Endodermal cell (in vitro differentiated cells): ENCODE measurements around the gene ANKRD52. TPM values are rescaled to one million over a fixed set of nuclear protein-coding genes. Genes with fewer than 3 reads are reported as not detected.

Source experiments
- DNase-seq: peaks from one replicate; pipeline ENCODE4 v3.0.0-alpha.2; 2017
- H3K27ac ChIP-seq: 2 replicates; pipeline ENCODE4 v1.5.1; 2013; ENCODE audit warnings: mild to moderate bottlenecking, low read depth, low read length, moderate library complexity
- H3K27me3 ChIP-seq: 2 replicates; pipeline ENCODE4 v1.6.1; 2013; ENCODE audit warnings: mild to moderate bottlenecking, low read length, moderate library complexity; ENCODE audit not compliant: insufficient read depth, control insufficient read depth, poor library complexity, severe bottlenecking
- H3K36me3 ChIP-seq: 2 replicates; pipeline ENCODE4 v1.7.0; 2013; ENCODE audit warnings: mild to moderate bottlenecking, low read length, moderate library complexity; ENCODE audit not compliant: control insufficient read depth, insufficient read depth
- H3K4me1 ChIP-seq: one replicate; pipeline ENCODE4 v1.7.0; 2013; ENCODE audit warnings: low read length; ENCODE audit not compliant: control insufficient read depth, insufficient read depth
- H3K4me3 ChIP-seq: 2 replicates; pipeline ENCODE4 v1.5.1; 2013; ENCODE audit warnings: mild to moderate bottlenecking, low read length, moderate library complexity
- H3K9ac ChIP-seq: 2 replicates; pipeline ENCODE4 v1.6.1; 2013; ENCODE audit warnings: mild to moderate bottlenecking, low read length, moderate library complexity; ENCODE audit not compliant: poor library complexity, severe bottlenecking; ENCODE audit errors: extremely low read depth
- H3K9me3 ChIP-seq: 2 replicates; pipeline ENCODE4 v1.6.1; 2013; ENCODE audit warnings: mild to moderate bottlenecking, low read length, moderate library complexity; ENCODE audit not compliant: control insufficient read depth
- H3K27ac Mint-ChIP-seq: 2 replicates; pipeline ENCODE4 v1.8.0; 2020; ENCODE audit warnings: mixed read lengths
- H3K27me3 Mint-ChIP-seq: 2 replicates; pipeline ENCODE4 v1.8.0; 2021; ENCODE audit warnings: mild to moderate bottlenecking, mixed read lengths; ENCODE audit not compliant: insufficient read depth
- H3K36me3 Mint-ChIP-seq: 2 replicates; pipeline ENCODE4 v1.8.0; 2020; ENCODE audit warnings: low read depth, mixed read lengths
- H3K4me1 Mint-ChIP-seq: 2 replicates; pipeline ENCODE4 v1.8.0; 2020; ENCODE audit warnings: mixed read lengths
- H3K4me3 Mint-ChIP-seq: 2 replicates; pipeline ENCODE4 v1.8.0; 2020; ENCODE audit warnings: mild to moderate bottlenecking, moderate library complexity, mixed read lengths
- H3K9me3 Mint-ChIP-seq: 2 replicates; pipeline ENCODE4 v1.8.0; 2020; ENCODE audit warnings: mild to moderate bottlenecking, mixed read lengths
- CTCF ChIP-seq: fragments of 200-600 bp; sonication (generic); conservative IDR thresholded peaks from 2 replicates; pipeline ENCODE4 v1.5.0; 2021; ENCODE audit warnings: antibody characterized with exemption, mild to moderate bottlenecking
- WGBS, 2 experiments: methylation state at CpG; one replicate each; pipeline versions ENCODE4 v1.1.5 to v1.1.7; 2013; ENCODE audit warnings: missing lambda C conversion rate in 2 of 2, mixed read lengths in 1 of 2; ENCODE audit not compliant: insufficient coverage in 1 of 2, insufficient read length in 1 of 2; 5-methylcytosine and 5-hydroxymethylcytosine counted together
- total RNA-seq, 2 donors: library from RNA; stranded (reverse); fragmentation: NEBNext Ultra II Directional in 1 of 2; extraction: Animal tissue kit (Norgen Biotek cat#: 25700) in 1 of 2; gene quantifications; 2 replicates in 1 of 2; 3 replicates in 1 of 2; pipeline ENCODE4 v1.2.1, GENCODE V29; 2021

ANKRD52 gene
- total RNA-seq, 2 donors from 2014 or later: 39.3 to 54.9 TPM

GRCh38 chr12:56189918-56190694 lies 68.1 kb downstream of the ANKRD52 start:
- Mint-ChIP-seq H3K4me1 (peaks cover 12% of the 10 kb centered on the region), H3K9me3 (no peaks in the 10 kb centered on the region), H3K4me3 (peak overlapping the region; percentile 97), H3K36me3 (peaks cover 31% of the 10 kb centered on the region), H3K27me3 (no peaks in the 10 kb centered on the region), H3K27ac (peak overlapping the region; percentile 98)
- peak; percentile 99 for DNase-seq
- TF ChIP-seq CTCF: peak; percentile 38
- H3K27ac ChIP-seq: peak overlapping the region; percentile 3
- peaks cover 5% of the 10 kb centered on the region for H3K4me1 ChIP-seq
- peaks cover 31% of the 10 kb centered on the region for H3K36me3 ChIP-seq
- H3K9ac ChIP-seq: peak overlapping the region; percentile 68
- H3K9me3 ChIP-seq: no peaks in the 10 kb centered on the region
- WGBS, 2 experiments: 0 to 6% methylated on average over 21 to 39 of the region's 42 CpGs
- H3K4me3 ChIP-seq: peak overlapping the region; percentile 93
- H3K27me3 ChIP-seq: no peaks in the 10 kb centered on the region

GRCh38 chr12:56189099-56189917 lies 68.9 kb downstream of the ANKRD52 start, which contains the start of gene SMARCC2:
Gene SMARCC2, minus strand, starts transcription at chr12:56189483. Its CDS starts 22 bp downstream, at chr12:56189461.
- WGBS, 2 experiments: 0% methylated on average over 21 to 89 of the region's 93 CpGs

More at GRCh38 chr12:56189099-56189917, 68.9 kb downstream of the ANKRD52 start, which contains the start of gene SMARCC2:
- Mint-ChIP-seq H3K27ac (peak within 1 kb of the TSS; percentile 98), H3K36me3 (peaks cover 34% of the 10 kb centered on the region), H3K27me3 (no peaks in the 10 kb centered on the region), H3K4me3 (peak within 1 kb of the TSS; percentile 97), H3K9me3 (no peaks in the 10 kb centered on the region), H3K4me1 (peaks cover 12% of the 10 kb centered on the region)
- peak within 1 kb of the TSS; percentile 84 for H3K27ac ChIP-seq
- DNase-seq: peak; percentile 98
- TF ChIP-seq CTCF: peak; percentile 87
- peaks cover 39% of the 10 kb centered on the region for H3K36me3 ChIP-seq
- no peaks in the 10 kb centered on the region for H3K27me3 ChIP-seq
- peak within 1 kb of the TSS; percentile 74 for H3K9ac ChIP-seq
- peaks cover 5% of the 10 kb centered on the region for H3K4me1 ChIP-seq
- H3K4me3 ChIP-seq: peak within 1 kb of the TSS; percentile 93
- H3K9me3 ChIP-seq: no peaks in the 10 kb centered on the region
